ENCODE data around the gene PPP1R12A.

DNA sequence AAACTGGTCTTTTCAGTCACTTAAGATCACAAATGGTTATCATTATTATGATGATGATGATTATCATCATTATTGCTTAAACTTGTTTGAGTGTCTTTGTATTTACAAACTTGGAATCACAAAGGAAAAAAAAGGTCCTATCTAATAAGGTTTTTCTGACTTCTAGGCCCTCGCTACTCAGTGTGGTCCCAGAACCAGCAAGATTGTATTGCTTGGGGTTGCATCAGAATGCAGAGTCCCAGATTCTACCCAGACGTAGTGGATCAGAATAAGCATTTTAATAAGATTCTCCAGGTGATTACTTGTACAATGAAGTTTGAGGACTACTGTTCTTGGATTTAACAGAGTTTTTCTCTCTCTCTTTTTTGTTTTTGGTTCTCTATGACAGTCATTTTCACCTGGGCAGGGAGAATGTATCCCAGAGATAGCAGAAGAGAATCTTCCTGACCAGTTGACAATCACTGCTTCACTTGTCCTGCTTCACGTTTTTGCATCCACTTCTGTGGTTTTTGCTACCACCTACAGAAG, 29.3 kb upstream of the PPP1R12A start:
- TF ChIP-seq CTCF (IDR thresholded peaks at IDR 0.05): no peak
- TF ChIP-seq E2F6 (IDR thresholded peaks at IDR 0.05; ENCODE audit: borderline replicate concordance, low read depth): no peak
- no peak for TF ChIP-seq HOXB13 (CRISPR knock-in tag; IDR thresholded peaks at IDR 0.05; ENCODE audit: low read depth)
- TF ChIP-seq USF2 (IDR thresholded peaks at IDR 0.05): no peak
- TF ChIP-seq BCL3 (IDR thresholded peaks at IDR 0.05): no peak
- TF ChIP-seq ATOH8 (CRISPR knock-in tag; IDR thresholded peaks at IDR 0.05; ENCODE audit: low read depth): no peak
